Dermis microvascular lymphatic vessel endothelial cell (primary cell): ENCODE results near the gene YY2. TPM values are rescaled to one million over a fixed set of nuclear protein-coding genes. Genes with fewer than 3 reads are reported as not detected.
"Not testable (repeated sequence)": the region's sequence is repeated elsewhere in the genome, so short reads cannot be mapped to it uniquely, and the experiment has no call there.

Experiments
- DNase-seq, 2 donors: peaks; one replicate each; pipeline versions ENCODE4 v3.0.0 to v3.0.0-alpha.2; 2010; ENCODE audit warnings: low read depth in 2 of 2
- total RNA-seq: library from RNA; depleted of rRNA; stranded (reverse); fragments of >200 nt; gene quantifications from 2 replicates; pipeline ENCODE4 v1.2.1, GENCODE V29; 2014

Gene YY2
- total RNA-seq, 1 donor from 2014 or later, result 0.90 TPM

DNA sequence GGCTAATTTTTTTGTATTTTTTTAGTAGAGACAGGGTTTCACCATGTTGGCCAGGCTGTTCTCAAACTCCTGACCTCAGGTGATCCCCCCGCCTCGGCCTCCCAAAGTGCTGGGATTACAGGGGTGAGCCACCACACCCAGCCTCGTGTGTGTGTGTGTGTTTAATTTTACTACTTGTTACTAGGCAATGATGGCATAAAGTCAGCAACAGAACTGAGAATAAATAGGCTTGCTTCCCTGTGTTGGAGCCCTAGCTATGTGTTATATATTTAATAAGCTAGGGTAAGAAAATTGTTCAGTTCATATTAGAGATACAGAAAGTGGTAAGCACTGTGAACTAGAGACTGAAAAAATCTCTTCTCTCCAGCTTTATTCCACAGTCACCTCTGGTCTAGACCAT lies 18.4 kb downstream of the YY2 start:
- not testable (repeated sequence) for DNase-seq

DNA sequence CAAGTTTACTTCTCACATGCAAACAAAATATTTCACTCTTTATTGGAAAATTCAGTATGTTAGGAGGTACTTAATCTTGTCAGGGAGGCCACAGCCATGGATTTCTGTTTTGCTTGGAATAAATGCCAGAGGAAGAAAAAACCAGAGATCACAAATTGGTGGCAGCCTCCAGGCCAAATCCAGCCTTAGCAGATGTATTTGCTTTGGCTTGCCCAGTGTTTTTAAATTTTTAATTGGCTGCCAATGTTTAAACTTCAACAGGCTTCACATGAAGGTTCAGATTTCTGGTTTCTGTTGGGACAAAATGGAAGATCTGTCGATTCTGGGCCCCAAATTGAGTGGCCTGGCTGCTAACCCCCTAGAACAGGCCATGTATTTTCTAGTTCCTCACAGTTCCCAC lies 19.2 kb downstream of the YY2 start:
- DNase-seq, result no peak

DNA sequence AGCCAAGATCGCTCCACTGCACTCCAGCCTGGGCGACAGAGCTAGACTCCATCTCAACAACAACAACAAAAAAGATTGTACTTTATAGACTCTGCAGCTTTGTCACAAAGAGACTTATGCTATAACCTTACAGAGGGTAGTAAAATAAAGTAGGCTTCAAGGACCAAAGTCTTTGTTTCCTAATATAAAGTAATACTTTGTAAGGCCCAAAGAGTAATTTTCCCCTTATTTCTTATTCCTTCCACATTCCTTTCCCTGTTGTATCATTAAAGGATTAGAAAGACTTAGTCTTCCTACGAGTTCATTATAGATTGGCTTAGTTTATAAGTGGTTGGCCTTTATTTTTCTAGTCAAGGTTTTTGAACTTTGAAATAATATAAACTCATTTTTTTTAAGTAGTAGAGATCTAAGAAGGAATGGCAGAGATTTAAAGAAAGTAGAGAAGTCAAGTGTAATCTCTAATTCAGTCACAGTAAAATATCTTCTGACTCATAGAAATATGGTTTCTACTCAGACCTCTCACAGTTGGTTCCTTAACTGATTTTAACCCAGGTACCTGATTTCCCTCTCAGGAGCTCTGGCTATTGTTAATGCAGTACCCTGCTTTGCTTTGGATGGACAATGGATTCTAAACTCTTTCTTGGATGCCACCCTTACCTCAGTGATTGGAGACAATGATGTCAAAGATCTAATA lies 26.2 kb downstream of the YY2 start:
- DNase-seq, result no peak

DNA sequence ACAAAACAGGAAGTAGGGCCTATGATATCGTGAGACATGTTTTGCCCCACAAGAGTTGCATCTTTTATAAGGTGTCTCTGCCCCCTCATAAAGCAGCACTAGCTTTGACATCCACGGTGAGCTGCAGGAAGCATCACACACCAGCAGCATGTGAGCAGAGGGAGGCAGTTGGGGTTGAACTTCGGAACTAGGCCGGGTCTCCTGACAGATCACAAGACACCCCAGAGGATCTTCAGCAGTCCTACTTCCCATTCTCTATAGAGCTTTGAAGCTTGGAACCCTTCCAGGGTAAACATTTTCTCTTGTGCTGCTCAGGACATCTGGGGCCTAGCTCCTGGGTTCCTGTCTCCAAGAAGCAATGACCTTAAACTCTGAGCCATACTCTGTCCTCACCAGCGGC lies 27.5 kb downstream of the YY2 start:
- DNase-seq, result peak in 1 of 2 donors; percentile 29

DNA sequence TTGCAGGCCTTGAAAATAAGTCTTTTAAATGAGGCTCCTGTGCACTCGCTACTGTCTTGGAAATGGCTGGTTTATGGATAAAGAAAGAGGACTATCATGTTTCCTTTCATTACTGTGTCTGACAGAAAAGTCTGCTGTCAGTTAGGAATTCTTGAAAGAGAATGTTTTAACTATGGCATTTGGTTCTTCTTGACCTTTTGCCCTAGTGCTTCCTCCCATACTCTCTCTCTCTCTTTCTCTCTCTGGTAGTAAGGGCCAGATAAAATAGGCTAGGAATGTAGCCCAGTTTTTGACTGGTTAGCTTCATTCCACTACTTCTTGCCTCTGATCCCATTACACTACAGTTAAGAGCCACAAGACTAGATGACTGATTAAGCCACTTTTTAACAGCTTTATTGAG lies 29.8 kb downstream of the YY2 start:
- DNase-seq, result peak in 1 of 2 donors; percentile 4

DNA sequence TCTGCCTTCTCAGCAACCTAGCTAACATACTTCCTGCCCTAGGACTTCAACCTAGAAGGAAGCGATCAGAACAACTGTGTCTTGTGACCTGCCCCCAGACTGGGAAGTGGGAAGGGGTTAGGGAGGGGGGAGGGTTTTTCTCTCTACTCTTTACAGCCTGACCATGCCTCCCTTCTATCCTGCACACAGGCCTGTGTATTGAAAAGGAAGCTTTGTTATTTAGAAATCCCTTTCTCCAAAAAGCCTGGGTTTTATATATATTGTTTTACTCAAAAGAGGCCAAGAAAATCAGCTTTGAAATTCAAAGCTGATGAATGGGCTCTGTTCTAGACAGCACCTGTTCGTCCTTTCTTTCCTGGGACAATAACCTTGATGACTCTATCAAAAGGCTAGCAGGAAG lies 49.5 kb downstream of the YY2 start:
- DNase-seq, result no peak

DNA sequence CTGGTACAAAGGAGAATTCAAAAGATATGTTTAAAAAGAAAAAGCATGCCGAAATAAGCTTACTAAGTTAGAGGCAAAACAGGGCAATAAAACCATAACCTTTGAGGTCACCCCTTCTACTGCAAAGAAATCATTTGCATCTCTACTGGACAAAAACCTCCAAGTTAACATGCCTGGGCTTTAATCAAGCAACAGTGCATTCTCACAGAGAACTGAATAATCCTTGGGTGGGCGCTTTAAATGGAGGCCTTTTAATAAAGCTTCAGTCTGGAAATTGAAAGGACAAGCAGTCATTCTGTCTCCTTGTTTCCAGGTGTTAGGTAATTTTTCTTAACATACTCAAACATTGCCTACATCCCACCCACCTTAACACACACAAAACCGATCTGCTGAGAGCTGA lies 50.2 kb downstream of the YY2 start:
- no peak for DNase-seq

DNA sequence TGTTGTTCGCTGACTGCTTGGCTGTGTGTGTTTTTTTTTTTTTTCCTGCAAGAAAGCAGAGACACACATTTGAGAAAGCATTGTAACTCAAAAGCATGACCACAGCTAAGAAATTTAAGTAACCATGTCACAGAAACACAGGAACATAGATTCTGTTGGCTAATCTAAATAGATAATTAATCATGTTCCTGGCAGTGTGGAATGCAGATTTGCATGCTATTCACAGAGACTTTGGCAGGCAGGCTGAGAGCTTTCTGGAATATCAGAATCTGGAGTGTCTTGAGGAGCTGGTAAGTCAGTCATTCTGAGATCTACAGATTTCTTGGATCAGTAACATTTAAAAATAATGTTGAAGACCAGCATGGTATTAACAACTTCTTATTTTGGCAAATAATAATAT lies 51.5 kb downstream of the YY2 start:
- DNase-seq, result no peak

Other genes with a start within 250 kb of the YY2 start
- gene KLHL34, start 197.7 kb upstream of the YY2 start, total RNA-seq, result not detected in 2 replicates
- gene SMPX, start 97.9 kb upstream of the YY2 start, total RNA-seq, result not detected in 2 replicates
- 3.9 and 5.4 TPM in 2 replicates for gene MBTPS2, start 16.4 kb upstream of the YY2 start, total RNA-seq
- gene SMS, start 84.7 kb downstream of the YY2 start, total RNA-seq, result 117 and 181 TPM in 2 replicates
- gene PHEX, start 176.3 kb downstream of the YY2 start, total RNA-seq, result 0.63 and 0.64 TPM in 2 replicates